KMS-11 (cell line): ENCODE measurements around the gene KCNG4.

Source experiments
- H2AFZ ChIP-seq: fragments of 200-600 bp; sonication (generic); 2 replicates; pipeline ENCODE4 v1.6.1; 2016; ENCODE audit warnings: antibody characterized with exemption, mixed run types, low read depth
- H3K27ac ChIP-seq: fragments of 200-600 bp; sonication (generic); 2 replicates; pipeline ENCODE4 v1.6.1; 2016; ENCODE audit warnings: mild to moderate bottlenecking, mixed run types
- H3K27me3 ChIP-seq: fragments of 200-600 bp; sonication (generic); 2 replicates; pipeline ENCODE4 v1.6.1; 2017; ENCODE audit warnings: mild to moderate bottlenecking, low read depth, mixed run types, moderate library complexity; ENCODE audit not compliant: insufficient read depth
- H3K36me3 ChIP-seq: fragments of 200-600 bp; sonication (generic); 2 replicates; pipeline ENCODE4 v1.6.1; 2017; ENCODE audit warnings: mild to moderate bottlenecking, mixed run types; ENCODE audit not compliant: insufficient read depth
- H3K4me1 ChIP-seq: fragments of 200-600 bp; sonication (generic); 2 replicates; pipeline ENCODE4 v1.6.1; 2016; ENCODE audit warnings: mild to moderate bottlenecking, low read depth, mixed run types; ENCODE audit not compliant: poor library complexity, severe bottlenecking
- H3K4me2 ChIP-seq: fragments of 200-600 bp; sonication (generic); 2 replicates; pipeline ENCODE4 v1.7.0; 2016; ENCODE audit warnings: mild to moderate bottlenecking, mixed run types
- H3K4me3 ChIP-seq: fragments of 200-600 bp; sonication (generic); IDR thresholded peaks from 2 replicates; pipeline ENCODE4 v1.6.1; 2017; ENCODE audit warnings: low read depth, low read length, mixed read lengths; ENCODE audit not compliant: insufficient read depth
- H3K79me2 ChIP-seq: fragments of 200-600 bp; sonication (generic); 2 replicates; pipeline ENCODE4 v1.6.1; 2016; ENCODE audit warnings: low read depth, mixed run types; ENCODE audit not compliant: insufficient read depth
- H3K9ac ChIP-seq: fragments of 200-600 bp; sonication (generic); 2 replicates; pipeline ENCODE4 v1.6.1; 2016; ENCODE audit warnings: mild to moderate bottlenecking, mixed run types
- H4K20me1 ChIP-seq: fragments of 200-600 bp; sonication (generic); 2 replicates; pipeline ENCODE4 v1.6.1; 2016; ENCODE audit warnings: mild to moderate bottlenecking, mixed run types; ENCODE audit not compliant: insufficient read depth
- TF ChIP-seq, protein P1 (sequence below): fragments of 200-600 bp; sonication (generic); conservative IDR thresholded peaks from 2 replicates; pipeline ENCODE4 v1.6.1; 2017; ENCODE audit warnings: low read depth, mild to moderate bottlenecking, antibody characterized with exemption, low read length, moderate library complexity, mixed read lengths

KCNG4 gene

DNA sequence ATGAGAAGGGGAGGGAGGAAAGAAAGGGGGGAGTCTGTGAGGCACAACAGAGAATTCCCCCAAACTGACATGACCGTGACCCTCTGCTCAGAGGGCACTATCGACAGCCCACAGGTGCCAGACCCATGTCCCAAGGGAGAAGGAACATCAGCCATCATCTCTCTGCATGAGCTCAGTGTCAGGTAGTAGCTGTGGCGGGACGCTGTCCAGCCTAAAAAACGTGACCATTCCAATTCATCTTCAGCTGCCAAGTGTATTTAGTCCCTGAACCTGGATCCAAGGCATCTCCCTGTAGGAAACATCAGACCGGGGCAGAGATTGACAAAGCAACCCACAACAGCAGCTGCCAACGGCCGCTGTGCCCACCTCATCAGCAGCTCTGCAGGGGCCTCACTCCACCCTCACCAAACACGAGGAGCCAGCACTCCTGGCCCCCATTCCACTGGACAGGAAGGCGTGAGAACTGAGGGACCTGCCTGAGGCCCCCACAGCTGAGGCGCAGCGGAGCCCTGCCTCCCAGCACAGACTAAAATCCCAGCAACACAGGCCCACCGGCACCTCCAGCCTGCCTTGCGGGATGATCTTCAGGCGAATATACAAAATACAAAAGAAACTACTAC, 61.6 kb downstream of the KCNG4 start:
- Histone ChIP-seq H3K27me3 (no peaks in the 10 kb centered on the region), H3K79me2 (no peaks in the 10 kb centered on the region), H3K4me1 (peaks cover 16% of the 10 kb centered on the region), H3K4me2 (no peak overlapping the region), H3K36me3 (no peaks in the 10 kb centered on the region), H3K9ac (no peak overlapping the region), H3K4me3 (no peak overlapping the region), H2AFZ (no peak overlapping the region), H3K27ac (no peak overlapping the region), H4K20me1 (no peaks in the 10 kb centered on the region)
- TF ChIP-seq, protein P1, sequence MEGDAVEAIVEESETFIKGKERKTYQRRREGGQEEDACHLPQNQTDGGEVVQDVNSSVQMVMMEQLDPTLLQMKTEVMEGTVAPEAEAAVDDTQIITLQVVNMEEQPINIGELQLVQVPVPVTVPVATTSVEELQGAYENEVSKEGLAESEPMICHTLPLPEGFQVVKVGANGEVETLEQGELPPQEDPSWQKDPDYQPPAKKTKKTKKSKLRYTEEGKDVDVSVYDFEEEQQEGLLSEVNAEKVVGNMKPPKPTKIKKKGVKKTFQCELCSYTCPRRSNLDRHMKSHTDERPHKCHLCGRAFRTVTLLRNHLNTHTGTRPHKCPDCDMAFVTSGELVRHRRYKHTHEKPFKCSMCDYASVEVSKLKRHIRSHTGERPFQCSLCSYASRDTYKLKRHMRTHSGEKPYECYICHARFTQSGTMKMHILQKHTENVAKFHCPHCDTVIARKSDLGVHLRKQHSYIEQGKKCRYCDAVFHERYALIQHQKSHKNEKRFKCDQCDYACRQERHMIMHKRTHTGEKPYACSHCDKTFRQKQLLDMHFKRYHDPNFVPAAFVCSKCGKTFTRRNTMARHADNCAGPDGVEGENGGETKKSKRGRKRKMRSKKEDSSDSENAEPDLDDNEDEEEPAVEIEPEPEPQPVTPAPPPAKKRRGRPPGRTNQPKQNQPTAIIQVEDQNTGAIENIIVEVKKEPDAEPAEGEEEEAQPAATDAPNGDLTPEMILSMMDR: no peak

GRCh38 chr16:84177741-84178073, 62.1 kb downstream of the KCNG4 start:
- no peak overlapping the region for H3K9ac ChIP-seq
- no peaks in the 10 kb centered on the region for H3K27me3 ChIP-seq
- TF ChIP-seq, protein P1: no peak
- no peak overlapping the region for H3K4me3 ChIP-seq
- peaks cover 16% of the 10 kb centered on the region for H3K4me1 ChIP-seq
- no peaks in the 10 kb centered on the region for H3K79me2 ChIP-seq
- H2AFZ ChIP-seq: no peak overlapping the region
- no peak overlapping the region for H3K4me2 ChIP-seq
- no peaks in the 10 kb centered on the region for H3K36me3 ChIP-seq
- no peak overlapping the region for H3K27ac ChIP-seq
- H4K20me1 ChIP-seq: no peaks in the 10 kb centered on the region

- Histone ChIP-seq H3K4me3 (no peak overlapping the region), H2AFZ (no peak overlapping the region), H3K4me2 (no peak overlapping the region), H3K36me3 (no peaks in the 10 kb centered on the region), H3K79me2 (no peaks in the 10 kb centered on the region), H3K4me1 (peaks cover 16% of the 10 kb centered on the region), H3K27ac (no peak overlapping the region), H3K27me3 (no peaks in the 10 kb centered on the region), H3K9ac (no peak overlapping the region), H4K20me1 (no peaks in the 10 kb centered on the region)
- TF ChIP-seq, protein P1: no peak
Measured at GRCh38 chr16:84176192-84177053, 63.4 kb downstream of the KCNG4 start.

DNA sequence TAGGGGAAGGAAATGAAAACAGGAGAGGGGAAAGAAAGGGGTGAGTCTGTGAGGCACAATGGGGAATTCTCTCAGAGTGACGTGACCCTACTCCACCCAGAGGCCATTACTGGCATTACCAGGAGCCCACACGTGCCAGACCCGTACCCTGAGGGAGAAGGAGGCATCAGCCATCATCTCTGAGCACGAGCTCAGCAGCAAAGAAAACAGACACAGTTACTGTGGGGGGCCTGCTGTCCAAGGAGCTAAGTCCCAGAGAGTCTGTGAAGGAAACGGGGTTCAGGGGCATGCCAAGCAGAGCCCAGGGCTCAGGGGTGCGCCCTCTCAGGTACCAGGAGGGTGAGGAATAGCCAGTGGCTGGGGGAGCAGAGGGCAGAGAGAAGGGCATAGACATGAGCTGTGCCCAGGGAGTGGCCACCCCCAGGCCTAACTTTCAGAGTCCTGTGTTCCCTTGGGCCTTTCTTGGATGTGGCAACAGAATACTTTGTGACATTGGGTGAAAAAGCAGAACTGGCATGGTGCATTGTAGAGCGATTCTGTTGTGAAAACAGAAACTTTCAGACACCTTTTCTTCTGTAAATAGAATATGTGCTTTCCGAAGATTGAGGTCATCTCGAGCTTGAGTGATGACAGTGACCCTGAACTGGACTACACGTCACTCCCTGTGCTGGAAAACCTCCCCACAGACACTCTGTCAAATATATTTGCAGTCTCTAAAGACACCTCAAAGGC, 64.3 kb downstream of the KCNG4 start:
- Histone ChIP-seq H4K20me1 (no peaks in the 10 kb centered on the region), H2AFZ (peak overlapping the region; percentile 75; the same call in 1 of the 2 replicates), H3K4me2 (peak overlapping the region; percentile 51; the same call in 1 of the 2 replicates), H3K4me3 (no peak overlapping the region), H3K36me3 (no peaks in the 10 kb centered on the region), H3K79me2 (no peaks in the 10 kb centered on the region), H3K4me1 (peaks cover 16% of the 10 kb centered on the region), H3K27me3 (no peaks in the 10 kb centered on the region), H3K27ac (no peak overlapping the region), H3K9ac (peak overlapping the region; percentile 31; the same call in 1 of the 2 replicates)
- TF ChIP-seq, protein P1: peak; percentile 91
